Gastroesophageal sphincter (tissue), 4 donors: Measurements from ENCODE around the gene HOMER1. TPM values are rescaled to one million over a fixed set of nuclear protein-coding genes. Genes with fewer than 3 reads are reported as not detected.

Experiments
- ATAC-seq: fragments of 150-250 bp; one replicate; pipeline ENCODE4 v1.9.1; 2016; ENCODE audit warnings: mild to moderate bottlenecking, moderate library complexity
- H3K27ac ChIP-seq, 4 donors: fragments of 200-600 bp; sonication (generic) in 3 of 4; 1 replicate in 3 of 4; 2 replicates in 1 of 4; pipeline ENCODE4 v1.5.1; 2016 to 2019
- H3K27me3 ChIP-seq: fragments of 200-600 bp; sonication (generic); one replicate; pipeline ENCODE4 v1.5.1; 2019
- H3K36me3 ChIP-seq, 2 donors: fragments of 200-600 bp; sonication (generic); one replicate each; pipeline ENCODE4 v1.5.1; 2019; ENCODE audit warnings: control low read depth in 1 of 2
- H3K4me1 ChIP-seq, 3 donors: fragments of 200-600 bp; sonication (generic); 1 replicate in 2 of 3; 2 replicates in 1 of 3; pipeline ENCODE4 v1.5.1; 2016 to 2019; ENCODE audit warnings: control low read depth in 2 of 3
- H3K4me3 ChIP-seq, 2 donors: fragments of 200-600 bp; sonication (generic); one replicate each; pipeline ENCODE4 v1.5.1; 2019; ENCODE audit warnings: mild to moderate bottlenecking in 1 of 2, moderate library complexity in 1 of 2
- H3K9me3 ChIP-seq, 3 donors: fragments of 200-600 bp; sonication (generic); one replicate each; pipeline ENCODE4 v1.5.1; 2017 to 2019; ENCODE audit warnings: control low read depth in 2 of 3
- POLR2AphosphoS5 ChIP-seq: sonication (generic); formaldehyde crosslinking; IDR thresholded peaks from one replicate; pipeline ENCODE4 v1.6.1; 2017; ENCODE audit warnings: antibody characterized with exemption
- WGBS, 2 donors: methylation state at CpG; one replicate each; pipeline ENCODE4 v1.1.5; 2018; ENCODE audit warnings: low coverage in 1 of 2; 5-methylcytosine and 5-hydroxymethylcytosine counted together
- small RNA-seq, 4 donors: library from RNA; depleted of rRNA; stranded (forward); fragments of <200 nt; gene quantifications; one replicate each; pipeline ENCODE3, GENCODE V24; 2016
- total RNA-seq, 4 donors: library from RNA; depleted of rRNA; stranded (reverse); fragments of >200 nt; gene quantifications; one replicate each; pipeline ENCODE4 v1.1.0, GENCODE V29; 2016

Gene HOMER1
- total RNA-seq, 4 donors from 2014 or later = 13.0 to 26.3 (median 15.0) TPM

- no peak for TF ChIP-seq POLR2AphosphoS5
- Histone ChIP-seq H3K4me1 (no peaks in the 10 kb centered on the region), H3K9me3 (no peaks in the 10 kb centered on the region), H3K27me3 (no peaks in the 10 kb centered on the region), H3K27ac (no peak overlapping the region), H3K4me3 (no peak overlapping the region), H3K36me3 (no peaks in the 10 kb centered on the region)
- WGBS, 2 donors = 64 to 75% methylated on average over 4 to 5 of the region's 5 CpGs
- no peak for ATAC-seq
These were observed 183.9 kb downstream of the HOMER1 start for GRCh38 chr5:79330071-79330470.

GRCh38 chr5:79329453-79329852 lies 184.5 kb downstream of the HOMER1 start:
- Histone ChIP-seq H3K27me3 (no peaks in the 10 kb centered on the region), H3K27ac (no peak overlapping the region), H3K36me3 (no peaks in the 10 kb centered on the region), H3K4me3 (no peak overlapping the region), H3K4me1 (no peaks in the 10 kb centered on the region), H3K9me3 (no peaks in the 10 kb centered on the region)
- ATAC-seq = no peak
- TF ChIP-seq POLR2AphosphoS5 = no peak
- WGBS, 2 donors = 89 to 90% methylated on average over 3 to 4 of the region's 4 CpGs

Small RNA genes lying within 50 kb of the gene (small RNA-seq; reads per million reads assigned to genes)
- gene RF00019 = 0 reads per million in 4 donors

Other genes starting within 250 kb of the HOMER1 start
- gene TENT2, start 98.3 kb upstream of the HOMER1 start, total RNA-seq = 10 to 100 TPM; 33.7 to 84.8 (median 53.2) TPM
- gene CMYA5, start 175.7 kb upstream of the HOMER1 start, total RNA-seq = 10 to 100 TPM in 1 of 4 donors, 1 to 10 TPM in 3; 3.2 to 11.3 (median 7.9) TPM